Muscle layer of colon (tissue), 2 donors: Measurements from ENCODE around the gene GAREM1.
"Not testable (repeated sequence)": the region's sequence is repeated elsewhere in the genome, so short reads cannot be mapped to it uniquely, and the experiment has no call there.

Experiments used
- H3K27ac ChIP-seq: one replicate; pipeline ENCODE4 v1.7.0; 2013; ENCODE audit warnings: low read depth, mild to moderate bottlenecking, low read length, moderate library complexity
- H3K27me3 ChIP-seq, 2 donors: one replicate each; pipeline ENCODE4 v1.7.0; 2013; ENCODE audit warnings: low read length in 2 of 2, mild to moderate bottlenecking in 2 of 2; ENCODE audit not compliant: insufficient read depth in 2 of 2, control insufficient read depth in 1 of 2
- H3K36me3 ChIP-seq: one replicate; pipeline ENCODE4 v1.7.0; 2013; ENCODE audit warnings: mild to moderate bottlenecking, low read length; ENCODE audit not compliant: insufficient read depth
- H3K4me1 ChIP-seq: one replicate; pipeline ENCODE4 v1.7.0; 2013; ENCODE audit warnings: mild to moderate bottlenecking, low read length; ENCODE audit not compliant: insufficient read depth
- H3K4me3 ChIP-seq, 2 donors: one replicate each; pipeline ENCODE4 v1.7.0; 2013; ENCODE audit warnings: low read length in 2 of 2, low read depth in 1 of 2, mild to moderate bottlenecking in 1 of 2, moderate library complexity in 1 of 2
- H3K9ac ChIP-seq: one replicate; pipeline ENCODE4 v1.7.0; 2013; ENCODE audit warnings: low read length
- H3K9me3 ChIP-seq: one replicate; pipeline ENCODE4 v1.7.0; 2013; ENCODE audit warnings: mild to moderate bottlenecking, low read length
- donor health status: abdominal sarcoma.
- donor health status: Adenocarcinoma of cecum.

The GAREM1 gene

GRCh38 chr18:32360682-32361345, 109.9 kb downstream of the GAREM1 start:
- no peak overlapping the region for H3K9ac ChIP-seq

GRCh38 chr18:32358529-32358928, 112.2 kb downstream of the GAREM1 start:
- no peaks in the 10 kb centered on the region for H3K9me3 ChIP-seq

More at GRCh38 chr18:32360682-32361345, 109.9 kb downstream of the GAREM1 start:
- H3K4me1 ChIP-seq = no peaks in the 10 kb centered on the region
- no peaks in the 10 kb centered on the region for H3K9me3 ChIP-seq
- H3K27me3 ChIP-seq = no peaks in the 10 kb centered on the region
- H3K4me3 ChIP-seq = no peak overlapping the region
- H3K36me3 ChIP-seq = no peaks in the 10 kb centered on the region
- H3K27ac ChIP-seq = no peak overlapping the region

GRCh38 chr18:32358075-32358474, 112.6 kb downstream of the GAREM1 start:
- Histone ChIP-seq H3K4me1 (no peaks in the 10 kb centered on the region), H3K9me3 (no peaks in the 10 kb centered on the region), H3K27ac (no peak overlapping the region), H3K27me3 (no peaks in the 10 kb centered on the region), H3K4me3 (no peak overlapping the region), H3K9ac (no peak overlapping the region), H3K36me3 (no peaks in the 10 kb centered on the region)

More at GRCh38 chr18:32358529-32358928, 112.2 kb downstream of the GAREM1 start:
- Histone ChIP-seq H3K4me1 (no peaks in the 10 kb centered on the region), H3K27ac (no peak overlapping the region), H3K36me3 (no peaks in the 10 kb centered on the region), H3K9ac (no peak overlapping the region), H3K4me3 (no peak overlapping the region), H3K27me3 (no peaks in the 10 kb centered on the region)

- no peak overlapping the region for H3K4me3 ChIP-seq
- peaks cover 14% of the 10 kb centered on the region for H3K4me1 ChIP-seq
- H3K27me3 ChIP-seq = no peaks in the 10 kb centered on the region
- H3K9ac ChIP-seq = no peak overlapping the region
- no peaks in the 10 kb centered on the region for H3K9me3 ChIP-seq
- H3K27ac ChIP-seq = no peak overlapping the region
- no peaks in the 10 kb centered on the region for H3K36me3 ChIP-seq
Observed at GRCh38 chr18:32355896-32356295, 114.8 kb downstream of the GAREM1 start.

- Histone ChIP-seq H3K36me3 (no peaks in the 10 kb centered on the region), H3K9me3 (no peaks in the 10 kb centered on the region), H3K27ac (no peak overlapping the region), H3K9ac (no peak overlapping the region), H3K4me3 (no peak overlapping the region), H3K4me1 (peaks cover 22% of the 10 kb centered on the region), H3K27me3 (no peaks in the 10 kb centered on the region)
Observed at GRCh38 chr18:32354518-32354917, 116.2 kb downstream of the GAREM1 start.

- H3K4me3 ChIP-seq = no peak overlapping the region
- H3K9ac ChIP-seq = no peak overlapping the region
- H3K9me3 ChIP-seq = no peaks in the 10 kb centered on the region
- no peak overlapping the region for H3K27ac ChIP-seq
- H3K36me3 ChIP-seq = no peaks in the 10 kb centered on the region
- H3K4me1 ChIP-seq = peaks cover 27% of the 10 kb centered on the region
- no peaks in the 10 kb centered on the region for H3K27me3 ChIP-seq
Observed at GRCh38 chr18:32353257-32353656, 117.4 kb downstream of the GAREM1 start.

GRCh38 chr18:32351032-32351431, 119.7 kb downstream of the GAREM1 start:
- Histone ChIP-seq H3K27ac (no peak overlapping the region), H3K4me1 (peaks cover 44% of the 10 kb centered on the region)

GRCh38 chr18:32349728-32350395, 120.8 kb downstream of the GAREM1 start:
- Histone ChIP-seq H3K36me3 (no peaks in the 10 kb centered on the region), H3K4me3 (peak overlapping the region in 1 of 2 donors; percentile 32), H3K27ac (peak overlapping the region; percentile 64), H3K27me3 (no peaks in the 10 kb centered on the region), H3K4me1 (peaks cover 44% of the 10 kb centered on the region), H3K9me3 (no peaks in the 10 kb centered on the region), H3K9ac (no peak overlapping the region)

More at GRCh38 chr18:32351032-32351431, 119.7 kb downstream of the GAREM1 start:
- H3K9ac ChIP-seq = no peak overlapping the region
- no peak overlapping the region for H3K4me3 ChIP-seq
- no peaks in the 10 kb centered on the region for H3K27me3 ChIP-seq
- no peaks in the 10 kb centered on the region for H3K36me3 ChIP-seq
- no peaks in the 10 kb centered on the region for H3K9me3 ChIP-seq

GRCh38 chr18:32346671-32347070, 124.0 kb downstream of the GAREM1 start:
- Histone ChIP-seq H3K9me3 (no peaks in the 10 kb centered on the region), H3K36me3 (no peaks in the 10 kb centered on the region), H3K4me3 (peak overlapping the region in 1 of 2 donors; percentile 2), H3K4me1 (peaks cover 37% of the 10 kb centered on the region), H3K9ac (no peak overlapping the region), H3K27me3 (no peaks in the 10 kb centered on the region), H3K27ac (no peak overlapping the region)

GRCh38 chr18:32343634-32344033, 127.0 kb downstream of the GAREM1 start:
- no peaks in the 10 kb centered on the region for H3K36me3 ChIP-seq
- H3K4me1 ChIP-seq = peaks cover 17% of the 10 kb centered on the region
- no peaks in the 10 kb centered on the region for H3K9me3 ChIP-seq
- H3K27me3 ChIP-seq = no peaks in the 10 kb centered on the region
- H3K4me3 ChIP-seq = no peak overlapping the region
- no peak overlapping the region for H3K9ac ChIP-seq
- no peak overlapping the region for H3K27ac ChIP-seq

GRCh38 chr18:32341112-32341511, 129.6 kb downstream of the GAREM1 start:
- not testable (repeated sequence) for H3K27me3 ChIP-seq, H3K4me3 ChIP-seq, H3K27ac ChIP-seq, H3K9me3 ChIP-seq, H3K36me3 ChIP-seq, H3K9ac ChIP-seq, H3K4me1 ChIP-seq

- H3K36me3 ChIP-seq = no peaks in the 10 kb centered on the region
- no peak overlapping the region for H3K27ac ChIP-seq
- H3K27me3 ChIP-seq = no peaks in the 10 kb centered on the region
- H3K9ac ChIP-seq = no peak overlapping the region
- H3K4me1 ChIP-seq = no peaks in the 10 kb centered on the region
- H3K4me3 ChIP-seq = no peak overlapping the region
- H3K9me3 ChIP-seq = no peaks in the 10 kb centered on the region
Observed at GRCh38 chr18:32339045-32339444, 131.6 kb downstream of the GAREM1 start.
